Daoy (cell line): ENCODE results near the gene ARHGAP22. TPM values are rescaled to one million over a fixed set of nuclear protein-coding genes. Genes with fewer than 3 reads are reported as not detected.
"Not testable (repeated sequence)": the region's sequence is repeated elsewhere in the genome, so short reads cannot be mapped to it uniquely, and the experiment has no call there.

Source experiments
- DNase-seq: peaks from one replicate; pipeline ENCODE4 v3.0.0-alpha.2; 2015; ENCODE audit warnings: low read depth
- total RNA-seq: library from RNA; depleted of rRNA; stranded (reverse); fragments of >200 nt; shearing (Covaris generic); gene quantifications from 2 replicates; pipeline ENCODE4 v1.2.3, GENCODE V29; 2014

ARHGAP22 gene
- total RNA-seq, 1 experiment from 2014 or later: 17.1 TPM

DNA sequence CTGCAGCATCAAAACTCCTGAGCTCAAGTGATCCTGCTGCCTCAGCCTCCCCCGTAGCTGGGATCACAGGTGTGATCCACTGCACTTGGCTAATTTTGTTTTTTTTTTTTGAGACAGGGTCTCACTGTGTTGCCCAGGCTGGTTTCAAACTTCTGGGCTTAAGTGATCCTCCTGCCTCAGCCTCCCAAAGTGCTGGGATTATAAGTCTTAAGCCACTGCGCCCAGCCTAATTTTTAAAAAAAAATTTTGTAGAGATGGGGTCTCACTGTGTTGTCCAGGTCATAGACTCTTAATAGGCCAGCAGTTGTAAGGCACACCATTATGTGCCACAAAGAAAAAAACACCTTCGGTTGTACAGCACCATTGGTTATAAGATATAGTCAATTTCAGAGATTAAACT is 176.0 kb downstream of the ARHGAP22 start:
- DNase-seq: no peak

GRCh38 chr10:48423884-48424283 is 181.0 kb downstream of the ARHGAP22 start:
- DNase-seq: no peak

DNA sequence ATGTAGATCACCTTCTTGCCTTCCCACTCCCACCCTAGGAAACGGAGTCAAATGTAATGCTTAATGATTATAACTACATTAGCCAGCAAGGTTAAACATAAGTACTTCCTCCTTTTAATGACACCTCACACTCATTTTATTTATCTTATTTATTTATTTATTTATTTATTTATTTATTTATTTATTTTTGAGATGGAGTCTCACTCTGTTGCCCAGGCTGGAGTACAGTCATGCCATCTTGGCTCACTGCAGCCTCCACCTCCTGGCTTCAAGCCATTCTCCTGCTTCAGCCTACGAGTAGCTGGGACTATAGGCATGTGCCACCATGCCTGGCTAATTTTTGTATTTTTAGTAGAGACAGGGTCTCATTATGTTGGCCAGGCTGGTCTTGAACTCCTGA is 183.0 kb downstream of the ARHGAP22 start:
- not testable (repeated sequence) for DNase-seq

DNA sequence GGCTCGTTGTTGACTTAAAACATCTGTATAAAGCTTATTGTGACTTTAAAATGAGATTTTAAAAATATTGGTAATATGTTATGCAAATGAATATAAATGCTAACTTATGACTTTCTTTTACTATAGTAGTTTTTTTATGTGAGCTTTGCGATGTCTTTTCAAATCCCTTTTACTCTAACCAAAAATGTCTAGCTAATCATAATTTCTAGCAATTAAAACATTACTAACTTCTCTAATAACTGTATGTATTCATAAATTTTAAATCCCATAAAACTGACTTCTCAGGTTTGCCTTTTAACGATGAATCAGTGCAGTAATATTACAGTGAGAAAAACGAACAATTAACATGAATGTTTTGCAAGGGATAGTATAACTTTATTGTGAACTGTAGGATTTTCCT is 185.2 kb downstream of the ARHGAP22 start:
- no peak for DNase-seq

- DNase-seq: no peak
Measured at GRCh38 chr10:48418189-48418788, 186.6 kb downstream of the ARHGAP22 start.

GRCh38 chr10:48417374-48417773 is 187.5 kb downstream of the ARHGAP22 start:
- no peak for DNase-seq

GRCh38 chr10:48416584-48417232 is 188.2 kb downstream of the ARHGAP22 start:
- no peak for DNase-seq

DNA sequence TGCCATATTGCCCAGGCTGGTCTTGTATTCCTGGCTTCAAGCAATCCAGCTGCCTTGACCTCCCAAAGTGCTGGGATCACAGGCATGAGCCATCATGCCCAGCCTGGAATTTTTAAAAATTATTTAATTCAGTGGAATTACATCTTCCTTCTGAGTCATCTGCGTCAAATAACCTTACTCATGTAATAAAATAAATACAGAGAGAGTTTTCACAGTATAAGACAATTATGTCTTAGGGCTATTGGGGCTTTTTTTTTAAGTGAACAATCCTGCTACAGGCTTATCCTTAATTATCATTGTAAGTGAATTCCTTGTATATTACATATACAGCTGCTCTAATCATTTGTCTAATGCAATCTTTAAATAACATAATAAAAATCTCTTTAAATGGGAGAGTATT is 190.1 kb downstream of the ARHGAP22 start:
- DNase-seq: no peak

- DNase-seq: no peak
Measured at GRCh38 chr10:48414160-48414559, 190.7 kb downstream of the ARHGAP22 start.

- DNase-seq: no peak
Measured at GRCh38 chr10:48412933-48413332, 191.9 kb downstream of the ARHGAP22 start.

GRCh38 chr10:48412081-48412480 is 192.8 kb downstream of the ARHGAP22 start:
- DNase-seq: no peak

- no peak for DNase-seq
Measured at GRCh38 chr10:48411510-48411909, 193.4 kb downstream of the ARHGAP22 start.

GRCh38 chr10:48410503-48410902 is 194.4 kb downstream of the ARHGAP22 start:
- no peak for DNase-seq

GRCh38 chr10:48406658-48407057 is 198.2 kb downstream of the ARHGAP22 start:
- no peak for DNase-seq

DNA sequence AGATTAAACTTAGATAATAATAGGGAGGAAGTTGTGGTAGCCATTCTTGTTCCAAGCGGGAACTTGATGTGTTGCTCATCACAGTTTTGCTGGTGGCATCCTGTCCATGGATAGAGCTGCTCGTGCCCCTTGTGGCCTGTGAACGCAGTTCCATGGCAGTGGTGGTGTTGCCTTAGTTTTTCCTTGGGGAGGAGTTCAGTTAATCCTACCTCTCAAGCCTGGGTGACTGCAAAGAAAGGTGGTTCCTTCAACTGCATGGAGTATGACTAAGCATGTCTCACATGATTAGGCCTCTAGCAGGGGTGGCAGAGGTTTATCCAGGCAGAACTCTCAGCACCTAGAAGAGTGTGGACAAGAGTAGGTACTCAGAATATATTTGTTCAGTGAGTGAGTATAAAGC is 198.7 kb downstream of the ARHGAP22 start:
- peak; percentile 62 for DNase-seq

GRCh38 chr10:48404646-48405045 is 200.2 kb downstream of the ARHGAP22 start:
- no peak for DNase-seq

DNA sequence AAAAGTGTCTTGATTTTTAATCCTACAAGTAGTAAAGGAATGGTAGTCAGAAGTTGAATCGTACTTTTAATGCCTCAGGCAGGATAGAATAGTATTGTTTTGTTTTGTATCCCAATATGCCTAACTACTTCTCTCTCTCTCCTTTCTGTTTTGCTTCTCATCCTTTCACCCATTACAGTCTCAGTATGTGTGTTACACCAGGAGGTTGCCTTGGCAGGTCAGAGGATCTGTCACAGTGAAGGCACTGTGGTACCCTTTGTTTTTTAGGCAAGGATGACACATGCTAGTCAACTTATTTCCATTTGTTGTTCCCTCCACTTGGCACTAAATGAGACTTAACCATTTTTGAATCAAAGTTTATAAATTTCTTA is 204.0 kb downstream of the ARHGAP22 start:
- no peak for DNase-seq

- DNase-seq: peak; percentile 7
Measured at GRCh38 chr10:48400129-48400849, 204.6 kb downstream of the ARHGAP22 start.

GRCh38 chr10:48399551-48399950 is 205.3 kb downstream of the ARHGAP22 start:
- DNase-seq: no peak

DNA sequence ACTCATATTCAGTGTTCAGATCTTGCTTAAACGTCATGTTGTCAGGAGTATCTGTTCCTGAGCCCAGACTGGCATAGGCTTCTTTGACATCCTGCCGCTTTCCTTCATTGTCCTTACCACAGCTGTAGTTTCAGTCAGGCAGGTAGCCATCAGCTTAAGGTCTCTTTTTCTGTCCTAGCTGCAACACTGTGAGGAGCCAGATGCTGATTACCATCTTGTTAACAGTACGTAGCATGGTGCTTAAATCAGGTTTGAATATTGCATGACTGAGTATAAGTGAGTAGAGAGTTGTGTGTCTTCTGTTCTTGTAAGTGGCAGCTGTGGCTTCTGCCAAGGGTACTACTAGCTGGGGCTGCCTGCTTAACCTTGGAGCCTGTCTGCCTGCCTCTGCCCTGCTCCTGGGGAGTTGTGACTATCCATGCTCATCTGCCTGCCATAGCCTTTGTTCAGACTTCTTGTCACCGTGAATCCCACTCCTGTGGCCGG is 205.8 kb downstream of the ARHGAP22 start:
- no peak for DNase-seq

GRCh38 chr10:48398261-48398660 is 206.6 kb downstream of the ARHGAP22 start:
- DNase-seq: no peak
